Dendritic cell treated with granulocyte-macrophage colony-stimulating factor and Interleukin-4, amounts not matched to agents 40 ng/mL and 50 ng/mL, for 4 days (primary cell): ENCODE results near the gene TYRP1.

Experiments used
- H3K27ac Mint-ChIP-seq: one replicate; pipeline ENCODE4 v1.8.0; 2022; ENCODE audit warnings: mild to moderate bottlenecking, mixed read lengths
- H3K27me3 Mint-ChIP-seq: one replicate; pipeline ENCODE4 v1.8.0; 2022; ENCODE audit warnings: mild to moderate bottlenecking, mixed read lengths
- H3K36me3 Mint-ChIP-seq: one replicate; pipeline ENCODE4 v1.8.0; 2022; ENCODE audit warnings: low read depth, mixed read lengths
- H3K4me1 Mint-ChIP-seq: one replicate; pipeline ENCODE4 v1.8.0; 2022; ENCODE audit warnings: low read depth, mixed read lengths
- H3K4me3 Mint-ChIP-seq: one replicate; pipeline ENCODE4 v1.8.0; 2022; ENCODE audit warnings: mild to moderate bottlenecking, moderate library complexity, mixed read lengths
- H3K9me3 Mint-ChIP-seq: one replicate; pipeline ENCODE4 v1.8.0; 2022; ENCODE audit warnings: mixed read lengths
- intact Hi-C: fragments of 100-400 bp; cut with micrococcal nuclease; formaldehyde crosslinking; loops from one replicate; pipeline ENCODE4 v1.15.0; 2022

TYRP1 gene

DNA sequence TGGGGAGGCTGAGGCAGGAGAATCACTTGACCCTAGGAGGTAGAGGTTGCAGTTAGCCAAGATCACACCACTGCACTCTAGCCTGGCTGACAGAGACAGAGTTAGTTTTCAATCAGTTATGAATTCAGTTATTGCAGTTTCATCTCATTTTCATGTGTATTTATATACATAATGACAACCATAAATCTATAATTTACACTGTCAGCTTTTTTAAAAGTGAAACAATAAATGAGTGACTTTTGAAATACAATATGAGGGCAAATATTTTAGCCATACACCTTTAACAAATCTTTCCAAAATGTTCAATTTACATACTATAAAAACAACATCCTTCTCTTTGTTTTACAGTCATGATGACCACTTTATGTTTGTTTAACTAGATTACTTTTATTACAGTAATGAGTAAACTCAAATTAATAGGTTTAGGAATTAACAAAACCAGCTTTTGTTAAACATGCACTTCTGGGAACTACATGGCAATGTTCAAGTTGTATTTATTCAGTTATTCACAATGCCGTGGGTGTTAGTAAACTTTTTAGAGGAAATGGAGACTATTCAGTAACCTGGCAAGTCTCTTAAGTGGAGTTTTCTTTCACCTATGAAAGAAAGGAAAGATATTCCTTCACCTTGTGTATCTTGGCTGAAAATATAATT is 12.7 kb downstream of the TYRP1 start:
- Mint-ChIP-seq H3K9me3 (no peaks in the 10 kb centered on the region), H3K27ac (no peak overlapping the region), H3K27me3 (no peaks in the 10 kb centered on the region), H3K36me3 (no peaks in the 10 kb centered on the region), H3K4me3 (no peak overlapping the region), H3K4me1 (no peaks in the 10 kb centered on the region)
- intact Hi-C loops = no loop called here

DNA sequence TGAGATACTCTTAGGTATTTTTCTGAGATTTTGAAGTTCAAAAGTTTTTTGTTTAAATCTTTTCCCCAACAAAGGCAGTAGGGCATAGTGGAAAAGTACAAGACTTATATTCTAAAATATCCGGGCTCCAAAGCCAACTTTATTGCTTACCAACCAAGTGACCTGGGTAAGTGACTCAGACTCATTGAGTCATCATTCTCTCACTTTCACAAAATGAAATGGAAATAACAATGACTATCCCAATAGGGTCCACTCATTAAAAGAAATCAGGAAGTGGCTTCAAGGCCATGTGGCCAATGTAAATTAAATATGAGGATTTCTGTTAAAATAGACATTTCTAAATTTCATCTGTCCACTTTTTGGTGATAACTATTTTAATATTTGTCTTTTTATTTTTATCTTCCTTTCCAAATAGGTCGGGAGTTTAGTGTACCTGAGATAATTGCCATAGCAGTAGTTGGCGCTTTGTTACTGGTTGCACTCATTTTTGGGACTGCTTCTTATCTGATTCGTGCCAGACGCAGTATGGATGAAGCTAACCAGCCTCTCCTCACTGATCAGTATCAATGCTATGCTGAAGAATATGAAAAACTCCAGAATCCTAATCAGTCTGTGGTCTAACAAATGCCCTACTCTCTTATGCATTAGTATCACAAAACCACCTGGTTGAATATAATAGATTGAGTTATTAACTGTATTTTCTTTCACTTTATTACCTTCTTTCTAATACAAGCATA is 15.5 kb downstream of the TYRP1 start:
- intact Hi-C loops = no loop called here
- no peak overlapping the region for H3K4me3 Mint-ChIP-seq
- no peaks in the 10 kb centered on the region for H3K36me3 Mint-ChIP-seq
- no peak overlapping the region for H3K27ac Mint-ChIP-seq
- no peaks in the 10 kb centered on the region for H3K4me1 Mint-ChIP-seq
- H3K27me3 Mint-ChIP-seq = no peaks in the 10 kb centered on the region
- H3K9me3 Mint-ChIP-seq = no peaks in the 10 kb centered on the region

DNA sequence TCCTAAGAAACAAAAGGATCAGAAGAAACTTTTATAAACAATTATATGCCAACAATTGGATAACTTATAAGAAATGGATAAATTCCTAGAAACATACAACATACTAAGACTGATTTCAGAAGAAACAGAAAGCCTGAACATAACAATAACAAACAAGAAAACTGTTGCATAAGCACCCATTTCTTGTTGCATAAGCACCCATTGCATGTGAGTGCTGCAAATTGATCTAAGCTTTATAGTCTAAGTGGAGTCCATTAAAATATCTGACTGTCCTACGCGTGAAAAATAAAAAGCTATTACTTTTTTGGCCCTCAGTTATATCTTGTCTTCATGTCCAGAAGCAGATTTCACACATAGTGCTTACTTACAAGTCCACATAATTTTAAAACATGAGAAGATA is 19.3 kb downstream of the TYRP1 start:
- Mint-ChIP-seq H3K4me3 (no peak overlapping the region), H3K4me1 (no peaks in the 10 kb centered on the region), H3K36me3 (no peaks in the 10 kb centered on the region), H3K9me3 (no peaks in the 10 kb centered on the region), H3K27ac (no peak overlapping the region), H3K27me3 (no peaks in the 10 kb centered on the region)
- intact Hi-C loops = no loop called here

GRCh38 chr9:12715268-12715667 is 22.1 kb downstream of the TYRP1 start:
- Mint-ChIP-seq H3K36me3 (no peaks in the 10 kb centered on the region), H3K4me3 (no peak overlapping the region), H3K27ac (no peak overlapping the region), H3K9me3 (no peaks in the 10 kb centered on the region), H3K27me3 (no peaks in the 10 kb centered on the region), H3K4me1 (no peaks in the 10 kb centered on the region)
- intact Hi-C loops = no loop called here

DNA sequence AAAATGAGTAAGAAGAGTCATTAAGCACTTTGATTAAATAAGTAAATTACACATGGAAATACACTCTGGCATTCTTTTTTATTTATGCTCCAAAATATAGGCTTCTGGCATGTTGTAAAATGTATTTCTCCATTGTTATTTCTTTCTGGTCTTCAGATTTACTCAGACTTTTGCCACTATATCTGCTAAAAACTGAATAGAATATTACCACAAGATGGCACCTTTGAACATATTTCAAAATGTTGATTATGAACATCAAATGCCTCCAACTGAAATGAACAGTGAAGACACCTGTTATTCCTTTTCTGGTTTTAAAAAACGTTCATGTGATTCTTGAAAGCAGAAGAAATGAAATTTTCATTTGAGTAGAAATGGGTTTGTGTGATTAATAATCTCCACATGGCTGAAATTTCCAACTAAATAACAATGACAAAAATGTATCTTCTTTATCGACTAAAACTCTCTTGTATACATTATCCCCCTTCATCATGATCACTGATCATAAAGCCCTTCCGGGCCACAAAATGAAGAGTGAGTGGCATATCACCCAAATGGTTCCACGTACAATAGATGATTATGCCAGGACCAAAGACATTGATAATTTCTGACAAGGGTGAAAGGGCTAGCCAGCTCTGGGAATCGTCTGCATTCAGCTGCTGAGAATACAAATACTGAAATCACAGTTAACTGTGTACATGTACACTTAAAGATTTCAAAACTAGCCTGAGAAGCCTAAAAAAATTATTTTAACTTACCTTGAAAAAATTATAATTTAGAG is 23.8 kb downstream of the TYRP1 start:
- Mint-ChIP-seq H3K9me3 (no peaks in the 10 kb centered on the region), H3K4me1 (no peaks in the 10 kb centered on the region), H3K27ac (no peak overlapping the region), H3K27me3 (no peaks in the 10 kb centered on the region), H3K36me3 (no peaks in the 10 kb centered on the region), H3K4me3 (no peak overlapping the region)
- intact Hi-C loops = no loop called here

- Mint-ChIP-seq H3K4me3 (no peak overlapping the region), H3K4me1 (no peaks in the 10 kb centered on the region), H3K36me3 (no peaks in the 10 kb centered on the region), H3K27me3 (no peaks in the 10 kb centered on the region), H3K9me3 (no peaks in the 10 kb centered on the region), H3K27ac (no peak overlapping the region)
- intact Hi-C loops = no loop called here
Observed at GRCh38 chr9:12717907-12718306, 24.7 kb downstream of the TYRP1 start.

DNA sequence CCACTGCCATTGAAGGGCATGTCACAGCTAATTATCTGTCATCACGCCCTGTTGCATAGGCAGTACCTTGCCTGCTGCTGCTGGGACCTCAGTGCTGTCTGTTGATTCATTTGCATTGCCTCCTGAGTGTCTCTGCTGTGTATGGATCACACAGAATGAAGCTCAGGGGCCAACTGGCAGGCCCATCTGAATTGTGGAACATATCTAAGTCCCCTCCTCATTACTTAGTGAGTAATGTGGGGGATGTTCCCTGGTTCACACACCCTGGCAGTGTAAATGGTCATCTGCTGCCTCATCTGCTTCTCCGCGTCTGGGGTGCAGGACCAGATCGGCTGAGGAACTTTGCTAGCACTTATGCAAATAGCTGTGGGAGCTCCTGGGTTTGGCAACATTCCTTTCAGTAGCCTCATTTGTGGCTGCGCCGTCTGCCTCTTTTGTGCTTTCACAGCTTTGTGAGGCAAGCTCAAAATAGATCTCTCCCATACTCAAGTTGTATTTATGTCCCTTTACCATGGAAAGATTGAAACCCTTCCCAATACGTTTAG is 25.4 kb downstream of the TYRP1 start:
- H3K27ac Mint-ChIP-seq = no peak overlapping the region
- H3K9me3 Mint-ChIP-seq = no peaks in the 10 kb centered on the region
- H3K27me3 Mint-ChIP-seq = no peaks in the 10 kb centered on the region
- H3K36me3 Mint-ChIP-seq = no peaks in the 10 kb centered on the region
- intact Hi-C loops = no loop called here
- H3K4me3 Mint-ChIP-seq = no peak overlapping the region
- no peaks in the 10 kb centered on the region for H3K4me1 Mint-ChIP-seq

DNA sequence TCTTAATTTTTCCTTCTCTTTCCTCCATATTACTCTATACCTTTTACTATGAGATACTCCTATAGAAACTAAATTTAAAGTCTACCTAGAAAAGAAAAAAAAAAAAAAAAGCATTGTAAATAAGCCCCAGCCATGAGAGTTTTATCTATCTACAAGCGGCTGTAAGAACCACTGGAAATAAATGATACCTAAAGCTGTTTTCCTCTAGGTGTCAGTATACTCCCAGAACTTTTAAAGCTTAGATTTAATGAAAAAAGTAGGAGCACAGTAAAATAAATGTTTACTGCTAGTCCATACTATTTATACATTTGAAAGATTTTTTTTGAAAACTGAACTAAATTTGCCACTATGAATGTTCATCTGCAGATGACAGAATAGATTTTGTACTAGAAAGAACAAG is 26.2 kb downstream of the TYRP1 start:
- Mint-ChIP-seq H3K9me3 (no peaks in the 10 kb centered on the region), H3K27ac (no peak overlapping the region), H3K36me3 (no peaks in the 10 kb centered on the region), H3K4me1 (no peaks in the 10 kb centered on the region), H3K4me3 (no peak overlapping the region), H3K27me3 (no peaks in the 10 kb centered on the region)
- intact Hi-C loops = no loop called here

DNA sequence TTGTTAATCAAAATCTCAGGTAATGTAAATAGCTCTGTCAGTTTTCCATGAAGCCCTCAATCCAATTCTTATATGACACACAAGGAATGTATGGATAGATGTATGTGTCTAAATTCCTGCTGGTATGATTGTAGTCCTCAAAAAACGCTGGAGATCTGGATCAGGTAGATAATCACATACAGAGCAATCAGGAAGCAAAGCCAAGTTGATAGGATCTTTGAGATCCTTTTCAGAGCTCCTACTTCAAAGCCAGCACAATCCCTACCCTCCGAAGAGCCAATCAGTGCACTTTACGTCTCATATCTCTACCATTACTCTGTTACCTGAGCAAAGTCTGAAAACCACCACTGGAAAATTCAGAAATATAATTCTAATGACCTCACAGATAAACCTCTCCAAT is 27.4 kb downstream of the TYRP1 start:
- Mint-ChIP-seq H3K36me3 (no peaks in the 10 kb centered on the region), H3K27me3 (no peaks in the 10 kb centered on the region), H3K9me3 (no peaks in the 10 kb centered on the region), H3K4me1 (no peaks in the 10 kb centered on the region), H3K27ac (no peak overlapping the region), H3K4me3 (no peak overlapping the region)
- intact Hi-C loops = loop anchor here (5.0 kb wide), 1 partner anchor 367 kb away; no protein-coding TSS in a partner anchor

GRCh38 chr9:12722131-12722530 is 28.9 kb downstream of the TYRP1 start:
- H3K4me3 Mint-ChIP-seq = no peak overlapping the region
- no peaks in the 10 kb centered on the region for H3K9me3 Mint-ChIP-seq
- no peaks in the 10 kb centered on the region for H3K27me3 Mint-ChIP-seq
- no peaks in the 10 kb centered on the region for H3K36me3 Mint-ChIP-seq
- H3K27ac Mint-ChIP-seq = no peak overlapping the region
- intact Hi-C loops = loop anchor here (5.0 kb wide), 1 partner anchor 365 kb away; no protein-coding TSS in a partner anchor
- no peaks in the 10 kb centered on the region for H3K4me1 Mint-ChIP-seq

GRCh38 chr9:12723409-12724028 is 30.3 kb downstream of the TYRP1 start:
- intact Hi-C loops = loop anchor here (5.0 kb wide), 1 partner anchor 364 kb away; no protein-coding TSS in a partner anchor
- no peaks in the 10 kb centered on the region for H3K36me3 Mint-ChIP-seq
- no peaks in the 10 kb centered on the region for H3K4me1 Mint-ChIP-seq
- H3K27me3 Mint-ChIP-seq = no peaks in the 10 kb centered on the region
- H3K9me3 Mint-ChIP-seq = no peaks in the 10 kb centered on the region
- no peak overlapping the region for H3K4me3 Mint-ChIP-seq
- H3K27ac Mint-ChIP-seq = no peak overlapping the region

DNA sequence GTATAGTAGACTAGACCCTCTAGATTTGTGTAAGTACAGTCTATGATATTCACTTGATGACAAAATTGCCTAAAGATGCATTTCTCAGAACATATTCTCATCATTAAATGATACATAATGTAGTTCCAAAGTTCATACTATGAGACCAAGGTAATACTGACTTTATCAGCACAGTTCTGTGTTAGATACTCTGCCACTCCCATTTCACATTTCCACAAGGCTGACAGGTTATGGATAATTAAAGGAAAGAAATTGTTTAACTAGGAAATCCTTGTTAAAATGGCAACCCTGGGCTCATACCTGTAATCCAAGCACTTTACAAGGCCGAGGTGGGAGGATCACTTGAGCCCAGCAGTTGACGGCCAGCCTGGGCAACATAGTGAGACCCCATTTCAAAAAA is 33.6 kb downstream of the TYRP1 start:
- Mint-ChIP-seq H3K4me1 (no peaks in the 10 kb centered on the region), H3K36me3 (no peaks in the 10 kb centered on the region), H3K9me3 (no peaks in the 10 kb centered on the region), H3K27me3 (no peaks in the 10 kb centered on the region), H3K4me3 (no peak overlapping the region), H3K27ac (no peak overlapping the region)
- intact Hi-C loops = no loop called here

GRCh38 chr9:12730198-12730597 is 37.0 kb downstream of the TYRP1 start:
- Mint-ChIP-seq H3K9me3 (no peaks in the 10 kb centered on the region), H3K27ac (no peak overlapping the region), H3K4me3 (no peak overlapping the region), H3K36me3 (no peaks in the 10 kb centered on the region), H3K27me3 (no peaks in the 10 kb centered on the region), H3K4me1 (no peaks in the 10 kb centered on the region)
- intact Hi-C loops = no loop called here

GRCh38 chr9:12730927-12731326 is 37.7 kb downstream of the TYRP1 start:
- Mint-ChIP-seq H3K4me1 (no peaks in the 10 kb centered on the region), H3K36me3 (no peaks in the 10 kb centered on the region)

More at GRCh38 chr9:12730927-12731326, 37.7 kb downstream of the TYRP1 start:
- no peak overlapping the region for H3K4me3 Mint-ChIP-seq
- intact Hi-C loops = no loop called here
- H3K27me3 Mint-ChIP-seq = no peaks in the 10 kb centered on the region
- no peaks in the 10 kb centered on the region for H3K9me3 Mint-ChIP-seq
- H3K27ac Mint-ChIP-seq = no peak overlapping the region
